Measurements from ENCODE around the gene MXD4.

DNA sequence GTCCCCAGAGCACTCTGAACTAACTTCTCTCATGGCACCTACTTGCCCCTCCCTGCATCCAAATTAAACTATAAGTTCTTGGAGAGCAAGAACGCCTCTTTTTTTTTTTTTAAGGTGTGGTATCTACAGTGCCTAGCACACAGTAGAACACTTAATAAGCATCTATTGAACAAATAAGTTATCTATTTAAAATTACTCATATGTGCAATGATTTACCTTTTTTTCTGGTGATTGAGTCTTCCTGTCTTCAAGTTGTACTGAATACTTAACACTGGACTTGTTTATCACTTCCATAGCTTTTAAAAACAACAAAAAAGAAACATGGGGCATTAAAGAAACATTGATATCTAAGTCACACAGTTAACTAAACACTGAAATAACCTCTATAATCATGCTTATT lies 49.1 kb downstream of the MXD4 start:
- TF ChIP-seq, protein P1, sequence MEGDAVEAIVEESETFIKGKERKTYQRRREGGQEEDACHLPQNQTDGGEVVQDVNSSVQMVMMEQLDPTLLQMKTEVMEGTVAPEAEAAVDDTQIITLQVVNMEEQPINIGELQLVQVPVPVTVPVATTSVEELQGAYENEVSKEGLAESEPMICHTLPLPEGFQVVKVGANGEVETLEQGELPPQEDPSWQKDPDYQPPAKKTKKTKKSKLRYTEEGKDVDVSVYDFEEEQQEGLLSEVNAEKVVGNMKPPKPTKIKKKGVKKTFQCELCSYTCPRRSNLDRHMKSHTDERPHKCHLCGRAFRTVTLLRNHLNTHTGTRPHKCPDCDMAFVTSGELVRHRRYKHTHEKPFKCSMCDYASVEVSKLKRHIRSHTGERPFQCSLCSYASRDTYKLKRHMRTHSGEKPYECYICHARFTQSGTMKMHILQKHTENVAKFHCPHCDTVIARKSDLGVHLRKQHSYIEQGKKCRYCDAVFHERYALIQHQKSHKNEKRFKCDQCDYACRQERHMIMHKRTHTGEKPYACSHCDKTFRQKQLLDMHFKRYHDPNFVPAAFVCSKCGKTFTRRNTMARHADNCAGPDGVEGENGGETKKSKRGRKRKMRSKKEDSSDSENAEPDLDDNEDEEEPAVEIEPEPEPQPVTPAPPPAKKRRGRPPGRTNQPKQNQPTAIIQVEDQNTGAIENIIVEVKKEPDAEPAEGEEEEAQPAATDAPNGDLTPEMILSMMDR (conservative IDR thresholded peaks at IDR 0.05; ENCODE audit: low read depth, low read length), result no peak
- TF ChIP-seq EZH2 (IDR thresholded peaks at IDR 0.05; ENCODE audit: low read length, unreplicated experiment), result no peak
- no peak for TF ChIP-seq EZH2phosphoT487 (IDR thresholded peaks at IDR 0.05; ENCODE audit: borderline replicate concordance, low read length)
